NCI-H345 treated with DMSO at 0.1 percent for 48 hours (cell line): Measurements from ENCODE around the gene TOMM40.
A peak's percentile ranks its signal among the peaks of the same experiment; 100 is the strongest.
"Not testable (repeated sequence)": the region's sequence is repeated elsewhere in the genome, so short reads cannot be mapped to it uniquely, and the experiment has no call there.

ENCODE experiments used
- DNase-seq: peaks from one replicate; lab custom pipeline; 2025; ENCODE audit not compliant: unreplicated experiment; lab: John Stamatoyannopoulos, UW

Gene TOMM40

DNA sequence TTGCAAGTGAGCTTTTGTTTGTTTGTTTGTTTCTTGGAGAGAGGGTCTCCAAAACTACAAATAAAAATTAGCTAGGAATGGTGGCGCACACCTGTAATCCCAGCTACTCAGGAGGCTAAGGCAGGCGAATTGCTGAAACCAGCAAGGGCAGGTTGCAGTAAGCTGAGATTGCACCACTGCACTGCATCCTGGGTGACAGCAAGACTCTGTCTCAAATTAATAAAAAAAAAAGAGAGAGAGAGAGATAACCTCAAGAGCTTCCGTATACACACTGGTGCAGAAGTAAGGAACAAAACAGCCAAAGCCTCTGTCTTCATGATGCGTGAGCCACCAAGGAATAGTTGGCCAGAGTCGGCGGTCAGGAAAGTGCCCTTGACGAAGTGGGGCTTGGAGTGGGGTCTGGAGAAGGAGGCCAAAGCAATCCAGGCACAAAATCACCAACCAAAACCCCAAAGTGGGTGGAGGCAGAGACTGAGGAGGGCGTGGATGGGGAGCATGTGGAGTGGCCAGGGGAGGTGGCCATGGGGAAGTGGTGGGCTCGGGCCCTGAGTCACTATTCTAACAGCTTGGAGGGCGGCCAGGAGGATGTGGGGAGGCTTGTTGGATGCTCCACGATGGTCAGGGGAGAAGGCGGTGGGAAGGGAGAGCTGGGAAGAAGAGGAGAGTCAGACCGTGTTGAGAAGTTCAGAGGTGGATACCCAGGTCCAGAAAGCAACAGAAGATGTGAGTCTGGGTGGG is 21.2 kb upstream of the TOMM40 start:
- DNase-seq = no peak

DNA sequence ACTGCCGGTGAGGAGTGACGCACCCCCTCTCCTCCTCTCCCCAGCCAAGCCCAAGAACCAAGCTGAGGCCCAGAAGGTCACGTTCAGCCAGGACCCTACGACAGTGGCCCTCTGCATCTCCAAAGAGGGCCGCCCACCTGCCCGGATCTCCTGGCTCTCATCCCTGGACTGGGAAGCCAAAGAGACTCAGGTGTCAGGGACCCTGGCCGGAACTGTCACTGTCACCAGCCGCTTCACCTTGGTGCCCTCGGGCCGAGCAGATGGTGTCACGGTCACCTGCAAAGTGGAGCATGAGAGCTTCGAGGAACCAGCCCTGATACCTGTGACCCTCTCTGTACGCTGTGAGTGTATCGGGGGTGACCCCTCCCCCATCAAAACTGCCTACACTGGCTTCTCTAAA is 19.2 kb upstream of the TOMM40 start:
- DNase-seq = no peak

DNA sequence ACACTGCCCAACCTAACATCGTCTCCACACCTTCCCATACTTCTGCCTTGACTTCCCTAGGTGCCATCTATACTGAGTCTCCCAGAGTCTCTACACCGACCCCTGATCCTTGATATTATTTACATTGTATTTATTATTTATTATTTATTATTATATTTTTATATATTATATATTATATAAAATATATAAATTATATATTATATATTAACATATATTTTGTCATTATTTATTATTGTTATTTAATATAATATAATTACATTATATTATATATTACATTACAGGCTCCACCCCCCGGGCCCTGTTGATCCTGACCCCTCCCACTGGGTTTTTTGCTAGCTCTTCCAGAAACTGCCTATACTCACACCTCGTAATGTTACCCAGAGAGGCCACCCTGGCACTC is 18.4 kb upstream of the TOMM40 start:
- DNase-seq = no peak

DNA sequence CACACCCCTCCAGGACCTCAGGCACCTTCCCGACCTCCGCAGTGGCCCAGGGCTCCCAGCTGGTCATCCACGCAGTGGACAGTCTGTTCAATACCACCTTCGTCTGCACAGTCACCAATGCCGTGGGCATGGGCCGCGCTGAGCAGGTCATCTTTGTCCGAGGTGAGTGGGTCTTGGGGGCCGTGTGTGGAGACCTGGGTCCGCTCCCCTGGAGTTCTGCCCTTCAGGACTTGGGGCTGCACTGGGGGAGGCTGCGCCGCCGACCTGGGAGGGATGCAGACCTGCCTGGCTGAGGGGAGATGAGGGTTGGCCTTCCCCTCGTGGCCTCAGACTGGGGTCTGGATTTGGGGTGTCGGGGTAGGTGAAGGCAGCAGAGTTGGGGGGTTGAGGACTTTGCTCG is 16.7 kb upstream of the TOMM40 start:
- DNase-seq = no peak

DNA sequence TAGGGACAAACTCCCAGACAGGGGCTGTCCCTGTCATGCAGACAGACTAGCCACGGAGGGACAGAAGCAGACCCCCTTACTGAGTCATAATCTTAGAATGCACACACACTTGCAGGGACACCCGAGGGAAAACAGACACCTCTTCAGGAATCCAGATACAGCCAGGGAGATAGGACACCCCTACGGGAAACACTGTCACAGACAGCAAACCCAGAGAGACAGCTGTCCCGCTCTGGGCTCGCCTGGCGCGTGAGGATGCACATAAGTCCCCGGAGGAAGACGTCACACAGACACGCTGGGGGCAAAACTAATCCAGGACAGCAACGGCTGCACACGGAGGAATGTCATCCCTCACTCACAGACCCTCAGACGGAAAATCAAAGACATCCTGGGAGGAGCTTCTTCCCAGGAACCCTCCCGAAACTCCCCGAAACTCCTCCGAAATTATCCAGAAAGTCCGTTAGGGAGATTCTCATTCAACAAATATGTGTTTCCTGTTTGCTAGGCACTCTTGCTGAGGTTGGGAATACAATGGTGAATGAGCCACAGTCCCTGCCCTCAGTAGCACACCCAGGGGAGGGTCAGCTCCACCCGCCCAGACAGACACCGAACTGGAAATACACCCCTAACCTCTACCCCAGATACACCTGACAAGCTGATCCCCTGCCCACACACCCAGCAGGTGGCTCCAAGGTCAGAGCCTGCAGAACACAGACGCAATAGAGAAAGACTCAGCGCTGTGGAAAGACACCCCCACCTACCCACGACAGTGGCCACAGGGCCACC is 15.2 kb upstream of the TOMM40 start:
- no peak for DNase-seq

DNA sequence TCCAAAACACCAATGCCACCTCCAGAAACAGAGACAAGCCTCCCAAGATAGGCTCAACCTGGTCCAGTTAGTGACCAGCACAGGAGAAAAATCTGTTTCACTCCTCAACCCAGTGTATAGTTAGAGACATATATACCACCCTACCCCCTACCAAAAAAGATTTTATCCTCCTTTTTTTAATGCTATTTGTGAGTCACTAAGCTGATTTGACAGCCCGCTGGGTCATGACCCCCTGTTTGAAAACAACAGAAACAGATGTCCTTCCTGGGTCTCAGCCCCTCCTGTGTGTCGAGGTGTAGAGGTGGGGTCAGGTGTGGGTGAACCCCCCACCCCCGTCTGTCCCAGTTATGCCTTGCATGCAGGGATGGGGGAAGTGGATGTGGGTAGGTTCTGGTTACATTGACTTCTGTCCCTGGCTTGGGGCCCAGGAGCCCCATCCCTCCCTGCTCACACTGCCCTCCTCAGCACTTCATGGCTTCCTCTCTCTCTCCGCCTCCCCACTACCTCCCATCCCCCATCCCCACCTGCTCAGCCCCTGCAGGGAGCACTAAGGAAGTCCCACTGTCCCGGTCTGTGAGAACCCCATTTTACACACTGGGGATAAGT is 14.0 kb upstream of the TOMM40 start:
- DNase-seq = no peak

DNA sequence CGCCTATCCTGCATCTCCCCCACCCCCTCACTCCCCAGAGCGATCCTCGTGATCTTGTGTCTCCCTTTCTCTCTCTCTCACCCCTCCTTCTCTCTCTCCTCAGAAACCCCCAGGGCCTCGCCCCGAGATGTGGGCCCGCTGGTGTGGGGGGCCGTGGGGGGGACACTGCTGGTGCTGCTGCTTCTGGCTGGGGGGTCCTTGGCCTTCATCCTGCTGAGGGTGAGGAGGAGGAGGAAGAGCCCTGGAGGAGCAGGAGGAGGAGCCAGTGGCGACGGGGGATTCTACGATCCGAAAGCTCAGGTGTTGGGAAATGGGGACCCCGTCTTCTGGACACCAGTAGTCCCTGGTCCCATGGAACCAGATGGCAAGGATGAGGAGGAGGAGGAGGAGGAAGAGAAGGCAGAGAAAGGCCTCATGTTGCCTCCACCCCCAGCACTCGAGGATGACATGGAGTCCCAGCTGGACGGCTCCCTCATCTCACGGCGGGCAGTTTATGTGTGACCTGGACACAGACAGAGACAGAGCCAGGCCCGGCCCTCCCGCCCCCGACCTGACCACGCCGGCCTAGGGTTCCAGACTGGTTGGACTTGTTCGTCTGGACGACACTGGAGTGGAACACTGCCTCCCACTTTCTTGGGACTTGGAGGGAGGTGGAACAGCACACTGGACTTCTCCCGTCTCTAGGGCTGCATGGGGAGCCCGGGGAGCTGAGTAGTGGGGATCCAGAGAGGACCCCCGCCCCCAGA is 12.8 kb upstream of the TOMM40 start:
- no peak for DNase-seq

DNA sequence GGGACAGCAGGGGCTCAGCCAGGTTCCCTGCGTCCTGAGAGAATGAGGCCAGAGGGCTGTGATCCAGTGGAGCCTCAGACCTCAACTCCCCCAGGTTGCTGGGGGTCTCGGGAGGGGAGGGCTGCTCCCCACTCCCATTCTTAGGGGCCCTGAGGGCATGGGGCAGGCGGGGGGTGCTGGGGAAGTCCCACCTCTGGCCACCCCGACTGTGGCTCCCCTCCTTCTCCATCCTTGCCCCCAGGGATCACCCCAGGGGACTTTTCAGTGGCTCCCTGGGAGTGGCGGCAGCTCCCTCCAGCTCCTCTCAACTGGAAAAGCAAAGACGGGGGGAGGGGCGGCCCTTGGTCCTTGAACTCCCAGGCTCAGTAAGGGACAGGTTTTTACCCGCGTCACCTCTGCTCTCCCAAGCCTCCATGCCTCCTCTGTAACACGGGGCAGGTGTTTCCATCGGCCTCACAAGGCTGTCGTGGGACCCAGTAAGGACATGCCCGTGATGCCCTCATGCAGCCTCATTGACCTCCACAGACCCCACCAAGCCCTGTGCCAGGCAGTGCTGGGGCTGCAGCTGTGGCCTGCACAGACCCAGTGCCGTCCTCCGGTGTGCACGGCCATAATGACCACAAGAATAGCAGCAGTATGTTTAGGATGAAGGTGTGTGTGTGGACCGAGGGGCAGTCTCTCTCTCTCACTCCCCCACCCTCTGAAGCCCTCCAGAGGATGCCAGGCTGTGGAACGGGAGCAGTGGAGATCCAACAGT is 11.6 kb upstream of the TOMM40 start:
- no peak for DNase-seq

DNA sequence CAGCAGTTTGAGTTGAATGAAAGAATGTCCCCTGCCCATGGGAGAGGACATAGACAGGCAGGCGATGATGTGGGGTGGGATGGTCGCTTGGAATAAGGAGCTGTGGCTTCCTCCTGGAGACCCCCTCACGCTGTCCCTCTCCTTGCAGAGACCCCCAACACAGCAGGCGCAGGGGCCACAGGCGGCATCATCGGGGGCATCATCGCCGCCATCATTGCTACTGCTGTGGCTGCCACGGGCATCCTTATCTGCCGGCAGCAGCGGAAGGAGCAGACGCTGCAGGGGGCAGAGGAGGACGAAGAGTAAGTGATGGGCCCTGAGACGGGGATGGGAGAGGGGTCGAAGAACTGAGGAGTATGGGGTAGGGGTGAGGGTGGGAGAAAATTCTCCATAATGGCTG is 9.0 kb upstream of the TOMM40 start:
- no peak for DNase-seq

DNA sequence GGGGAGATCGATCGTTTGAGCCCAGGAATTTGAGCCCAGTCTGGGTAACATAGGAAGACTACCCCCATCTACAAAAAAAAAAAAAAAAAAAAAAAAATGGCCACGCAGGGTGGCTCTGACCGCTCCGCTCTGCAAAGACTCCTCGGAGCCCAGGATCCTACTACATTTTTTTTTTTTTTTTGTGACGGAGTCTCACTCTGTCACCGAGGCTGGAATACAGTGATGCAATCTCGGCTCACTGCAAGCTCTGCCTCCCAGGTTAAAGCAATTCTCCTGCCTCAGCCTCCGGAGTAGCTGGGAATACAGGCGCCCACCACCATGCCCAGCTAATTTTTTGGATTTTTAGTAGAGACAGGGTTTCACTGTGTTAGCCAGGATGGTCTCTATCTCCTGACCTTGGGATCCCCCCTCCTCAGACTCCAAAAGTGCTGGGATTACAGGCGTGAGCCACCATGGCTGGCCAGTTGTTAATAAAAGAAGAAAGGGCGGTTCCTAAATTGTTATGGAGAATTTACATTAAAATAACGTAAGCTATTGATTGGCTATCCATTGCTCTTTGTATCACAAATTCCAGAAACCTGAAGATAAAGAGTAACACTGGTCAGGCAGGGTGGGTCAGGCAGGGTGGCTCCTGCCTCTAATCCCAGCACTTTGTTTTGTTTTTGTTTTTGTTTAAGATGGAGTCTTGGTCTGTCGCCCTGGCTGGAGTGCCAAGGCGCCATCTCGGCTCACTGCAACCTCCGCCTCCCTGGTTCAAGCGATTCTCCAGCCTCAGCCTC is 8.2 kb upstream of the TOMM40 start:
- DNase-seq = not testable (repeated sequence)

DNA sequence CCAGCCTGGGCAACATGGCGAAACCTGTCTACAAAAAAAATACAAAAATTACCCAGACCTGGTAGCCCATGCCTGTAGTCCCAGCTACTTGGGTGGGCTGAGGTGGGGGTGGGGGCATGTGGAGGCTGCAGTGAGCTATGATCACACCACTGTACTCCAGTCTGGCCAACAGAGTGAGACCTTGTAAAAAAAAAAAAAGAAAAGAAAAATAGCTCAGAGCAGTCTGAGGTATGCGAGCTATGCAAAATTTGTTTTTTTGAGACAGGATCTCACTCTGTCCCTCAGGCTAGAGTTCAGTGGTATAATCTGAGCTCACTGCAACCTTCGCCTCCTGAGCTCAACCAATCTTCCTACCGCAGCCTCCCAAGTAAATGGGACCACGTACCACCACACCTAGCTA is 7.1 kb upstream of the TOMM40 start:
- DNase-seq = no peak

DNA sequence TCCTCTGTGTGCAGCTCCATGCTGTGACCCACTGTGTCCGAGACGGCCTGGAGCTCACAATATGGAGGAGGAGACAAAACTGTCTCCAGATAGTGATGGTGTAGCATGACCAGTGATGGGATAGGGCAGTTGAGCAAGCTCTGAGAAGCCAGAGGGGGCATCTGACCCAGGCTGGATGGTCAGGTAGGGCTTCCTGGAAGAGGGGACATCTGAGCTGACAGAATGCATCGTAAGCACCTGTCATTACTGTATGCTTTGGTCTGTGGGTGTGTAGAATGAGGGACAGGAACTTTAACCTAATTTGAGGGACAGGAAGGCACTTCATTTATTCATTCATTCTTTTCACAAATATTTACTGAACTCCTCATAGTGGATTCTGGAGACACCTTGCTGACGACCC is 6.5 kb upstream of the TOMM40 start:
- no peak for DNase-seq

DNA sequence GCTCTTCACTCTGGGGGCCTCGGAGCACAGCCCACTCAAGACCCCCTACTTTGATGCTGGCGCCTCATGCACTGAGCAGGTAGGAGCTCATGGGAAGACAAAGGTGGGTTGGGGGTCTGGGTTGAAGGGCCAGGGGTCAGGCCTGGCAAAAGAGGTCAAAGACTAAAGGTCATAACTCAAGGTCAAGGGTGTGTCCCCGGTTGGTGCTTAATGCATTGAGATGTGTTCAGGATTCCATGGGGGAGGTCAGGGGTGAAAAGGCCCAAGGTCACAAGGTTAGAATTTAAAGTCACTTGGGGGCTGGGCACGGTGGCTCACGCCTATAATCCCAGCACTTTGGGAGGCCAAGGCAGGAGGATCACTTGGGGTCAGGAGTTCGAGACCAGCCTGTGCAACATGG is 4.9 kb upstream of the TOMM40 start:
- DNase-seq = no peak

DNA sequence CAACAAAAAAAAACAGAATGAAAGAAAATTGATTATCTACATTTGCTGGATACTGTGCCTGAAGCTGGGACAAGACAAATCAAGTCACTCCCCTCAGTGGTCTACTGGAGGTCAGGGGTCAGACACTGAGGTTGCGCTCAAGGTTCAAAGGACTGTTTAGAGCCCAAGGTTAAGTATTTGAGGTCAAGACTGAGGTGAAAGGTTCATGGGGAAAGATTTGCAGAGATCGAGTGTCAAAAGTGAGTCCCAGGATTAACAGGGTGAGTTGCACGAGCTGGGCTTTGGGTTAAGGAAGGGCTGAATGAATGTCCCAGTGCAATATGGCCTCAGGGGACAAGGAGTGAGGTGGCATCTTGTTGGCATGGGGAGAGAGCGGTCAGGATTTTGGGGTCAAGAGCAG is 3.4 kb upstream of the TOMM40 start:
- no peak for DNase-seq

DNA sequence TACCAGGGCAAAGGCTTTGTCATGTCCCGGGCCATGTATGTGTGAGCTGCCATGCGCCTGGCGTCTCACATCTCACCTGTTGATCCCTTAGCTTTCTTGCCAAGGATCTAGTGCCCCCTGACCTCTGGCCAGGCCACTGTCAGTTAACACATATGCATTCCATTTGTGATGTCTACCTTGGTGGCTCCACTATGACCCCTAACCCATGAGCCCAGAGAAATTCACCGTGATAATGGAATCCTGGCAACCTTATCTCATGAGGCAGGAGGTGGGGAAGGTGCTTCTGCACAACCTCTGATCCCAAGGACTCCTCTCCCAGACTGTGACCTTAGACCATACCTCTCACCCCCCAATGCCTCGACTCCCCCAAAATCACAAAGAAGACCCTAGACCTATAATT is 2.7 kb upstream of the TOMM40 start:
- DNase-seq = not testable (repeated sequence)

DNA sequence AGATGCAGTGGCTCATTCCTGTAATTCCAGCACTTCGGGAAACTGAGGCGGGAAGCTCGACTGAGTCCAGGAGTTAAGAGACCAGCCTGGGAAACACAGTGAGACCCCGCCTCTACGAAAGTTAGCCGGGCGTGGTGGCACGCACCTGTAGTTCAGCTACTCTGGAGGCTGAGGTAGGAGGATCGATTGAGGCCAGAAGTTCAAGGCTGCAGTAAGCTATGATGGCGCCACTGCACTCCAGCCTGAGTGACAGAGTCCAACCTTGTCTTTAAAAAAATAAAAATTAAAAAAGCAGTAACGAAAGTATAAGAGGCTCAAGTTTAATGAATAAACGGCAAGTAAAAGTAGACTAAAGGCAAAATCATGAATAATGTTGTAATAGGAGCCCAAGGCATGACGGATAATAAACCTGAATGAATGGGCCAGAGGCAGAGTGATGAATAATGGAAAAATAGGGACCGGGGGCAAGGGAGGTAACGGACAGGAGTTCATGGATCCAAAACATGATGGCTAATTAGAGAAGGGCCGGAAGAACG is 1.2 kb upstream of the TOMM40 start:
- DNase-seq = no peak

DNA sequence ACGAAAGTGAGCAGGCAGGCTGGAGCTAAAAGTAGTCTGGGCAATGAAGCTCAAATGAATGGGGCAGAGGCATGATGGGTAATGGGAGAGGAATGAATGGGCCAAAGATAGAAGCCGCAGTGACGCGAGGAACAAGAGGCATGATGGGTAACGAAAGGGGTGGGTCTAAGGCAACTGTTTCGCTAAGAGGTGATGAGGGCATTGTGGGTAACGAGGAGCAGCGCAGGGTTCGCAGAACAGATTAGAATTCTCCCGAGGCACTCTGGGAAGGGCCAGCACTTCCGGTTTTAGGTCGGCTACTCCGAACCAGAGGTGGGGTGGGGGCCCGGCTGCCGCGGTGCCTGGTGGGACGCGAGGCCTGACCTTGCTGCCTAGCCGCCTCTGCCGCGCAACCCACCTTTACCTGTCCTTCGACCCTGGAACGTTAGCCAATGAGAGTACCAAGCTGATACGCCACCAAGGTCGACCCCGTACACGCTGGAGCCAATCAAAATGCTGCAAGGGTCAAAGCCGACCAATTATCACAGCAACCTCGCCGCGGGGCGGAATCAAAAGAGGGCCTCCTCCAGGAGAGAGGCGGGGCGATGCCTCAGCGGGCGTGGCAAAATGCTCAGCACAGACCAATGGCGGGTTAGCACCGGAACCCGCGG is 563 bp upstream of the TOMM40 start:
- DNase-seq = peak; percentile 99

DNA sequence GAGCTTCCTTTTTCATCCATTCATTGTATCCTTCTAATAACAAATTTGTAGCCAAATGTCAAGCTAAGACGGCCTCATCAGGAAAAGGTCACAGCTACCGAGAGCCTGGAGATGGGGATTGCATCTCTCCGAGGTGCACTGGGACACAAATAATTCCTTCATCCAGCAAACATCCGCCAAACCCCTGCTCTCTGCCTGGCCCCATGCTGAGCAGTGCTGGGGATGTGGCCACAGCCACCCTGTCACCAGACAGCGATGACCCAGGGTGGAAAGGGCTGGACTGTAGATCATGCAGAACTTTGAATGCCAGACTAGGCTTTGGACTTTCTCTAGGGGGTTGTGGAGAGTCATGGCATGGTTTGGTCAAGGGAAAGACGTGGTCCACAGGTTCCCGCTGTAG is 1.9 kb downstream of the TOMM40 start:
- DNase-seq = no peak

DNA sequence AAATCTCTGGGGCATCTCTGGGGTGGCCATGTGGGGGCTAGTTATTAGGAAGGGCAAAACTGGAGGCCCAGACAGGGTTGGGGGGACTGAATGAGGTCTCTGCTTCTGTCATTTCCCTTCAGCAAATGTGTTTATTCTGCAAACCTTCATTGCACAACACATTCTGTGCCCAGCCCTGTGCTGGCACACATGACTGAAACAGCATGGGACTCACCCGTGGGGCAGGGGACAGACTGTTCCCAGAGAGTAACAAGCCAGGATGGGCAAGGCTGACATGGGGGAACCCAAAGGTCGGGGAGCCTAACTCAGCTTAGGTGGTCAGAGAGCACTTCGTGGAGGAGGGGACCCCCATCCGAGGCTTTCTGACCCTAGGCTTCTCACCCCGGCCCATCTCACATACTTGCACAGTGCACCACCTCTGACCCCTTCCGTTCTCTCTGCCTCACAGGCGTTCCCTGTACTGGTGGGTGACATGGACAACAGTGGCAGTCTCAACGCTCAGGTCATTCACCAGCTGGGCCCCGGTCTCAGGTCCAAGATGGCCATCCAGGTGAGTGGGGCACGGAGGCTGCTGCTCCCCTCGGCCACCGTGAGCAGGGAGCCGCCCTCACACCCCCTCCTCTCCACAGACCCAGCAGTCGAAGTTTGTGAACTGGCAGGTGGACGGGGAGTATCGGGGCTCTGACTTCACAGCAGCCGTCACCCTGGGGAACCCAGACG is 2.4 kb downstream of the TOMM40 start:
- DNase-seq = no peak
